ENCODE data around the gene NCKAP5.

NCKAP5 gene

GRCh38 chr2:133326652-133327397 is 241.4 kb downstream of the NCKAP5 start:
- ChIA-PET CTCF (interaction anchor here (1.2 to 2.4 kb wide), 4 partner anchors 15 to 517 kb away, joined by 3 to 9 read pairs (median 4); no protein-coding TSS in a partner anchor), POLR2A (interaction anchor here (0.6 kb wide), 1 partner anchor 39 kb away, joined by 3 read pairs; no protein-coding TSS in a partner anchor)
- peak; percentile 91 for DNase-seq (ENCODE audit: low read depth, low spot score)
- TF ChIP-seq CTCF (IDR thresholded peaks at IDR 0.05; ENCODE audit: insufficient read depth, low read length, missing control alignments), result no peak
- H3K4me3 ChIP-seq (ENCODE audit: low read depth, low read length), result no peak overlapping the region

GRCh38 chr2:133324150-133324561 is 244.1 kb downstream of the NCKAP5 start:
- no peak overlapping the region for H3K4me3 ChIP-seq (ENCODE audit: low read depth, low read length)
- CTCF ChIA-PET, result no interaction called here

GRCh38 chr2:133322909-133323308 is 245.4 kb downstream of the NCKAP5 start:
- H3K4me3 ChIP-seq (ENCODE audit: low read depth, low read length), result no peak overlapping the region
- no peak for DNase-seq (ENCODE audit: low read depth, low spot score)
- CTCF ChIA-PET, result no interaction called here
- POLR2A ChIA-PET, result no interaction called here
- TF ChIP-seq CTCF (IDR thresholded peaks at IDR 0.05; ENCODE audit: insufficient read depth, low read length, missing control alignments), result no peak

More at GRCh38 chr2:133324150-133324561, 244.1 kb downstream of the NCKAP5 start:
- POLR2A ChIA-PET, result no interaction called here
- no peak for TF ChIP-seq CTCF (IDR thresholded peaks at IDR 0.05; ENCODE audit: insufficient read depth, low read length, missing control alignments)
- peak; percentile 95 for DNase-seq (ENCODE audit: low read depth, low spot score)

- CTCF ChIA-PET, result no interaction called here
- H3K4me3 ChIP-seq (ENCODE audit: low read depth, low read length), result no peak overlapping the region
- POLR2A ChIA-PET, result no interaction called here
- DNase-seq (ENCODE audit: low read depth, low spot score), result no peak
- TF ChIP-seq CTCF (IDR thresholded peaks at IDR 0.05; ENCODE audit: insufficient read depth, low read length, missing control alignments), result no peak
Observed at GRCh38 chr2:133317178-133317577, 251.1 kb downstream of the NCKAP5 start.

GRCh38 chr2:133316557-133316956 is 251.7 kb downstream of the NCKAP5 start:
- CTCF ChIA-PET, result no interaction called here
- DNase-seq (ENCODE audit: low read depth, low spot score), result no peak
- no peak for TF ChIP-seq CTCF (IDR thresholded peaks at IDR 0.05; ENCODE audit: insufficient read depth, low read length, missing control alignments)
- POLR2A ChIA-PET, result no interaction called here
- no peak overlapping the region for H3K4me3 ChIP-seq (ENCODE audit: low read depth, low read length)

- POLR2A ChIA-PET, result no interaction called here
- CTCF ChIA-PET, result no interaction called here
- no peak for DNase-seq (ENCODE audit: low read depth, low spot score)
- no peak overlapping the region for H3K4me3 ChIP-seq (ENCODE audit: low read depth, low read length)
- no peak for TF ChIP-seq CTCF (IDR thresholded peaks at IDR 0.05; ENCODE audit: insufficient read depth, low read length, missing control alignments)
Observed at GRCh38 chr2:133315280-133315679, 253.0 kb downstream of the NCKAP5 start.

Data from AG04449 (cell line).